Suprapubic skin (tissue), 3 donors: Measurements from ENCODE around the gene PRKCZ.

Experiments used
- EP300 ChIP-seq: sonication (generic); formaldehyde crosslinking; IDR thresholded peaks from one replicate; pipeline ENCODE4 v1.6.1; 2017; ENCODE audit warnings: antibody characterized with exemption
- POLR2A ChIP-seq, 2 donors: fragments of 450-650 bp; IDR thresholded peaks; one replicate each; pipeline ENCODE4 v1.6.1; 2017; ENCODE audit warnings: antibody characterized with exemption in 2 of 2, mild to moderate bottlenecking in 2 of 2, moderate library complexity in 2 of 2
- TF ChIP-seq, protein P1 (sequence below), 2 donors: fragments of 200-600 bp in 1 of 2; fragments of 450-650 bp in 1 of 2; sonication (generic) in 1 of 2; IDR thresholded peaks; one replicate each; pipeline ENCODE4 v1.5.1; 2016 to 2019; ENCODE audit warnings: antibody characterized with exemption in 2 of 2, mild to moderate bottlenecking in 1 of 2, moderate library complexity in 1 of 2

- TF ChIP-seq EP300 (no peak), POLR2A (IDR thresholded peaks at IDR 0.05) (no peak)
- TF ChIP-seq, protein P1, sequence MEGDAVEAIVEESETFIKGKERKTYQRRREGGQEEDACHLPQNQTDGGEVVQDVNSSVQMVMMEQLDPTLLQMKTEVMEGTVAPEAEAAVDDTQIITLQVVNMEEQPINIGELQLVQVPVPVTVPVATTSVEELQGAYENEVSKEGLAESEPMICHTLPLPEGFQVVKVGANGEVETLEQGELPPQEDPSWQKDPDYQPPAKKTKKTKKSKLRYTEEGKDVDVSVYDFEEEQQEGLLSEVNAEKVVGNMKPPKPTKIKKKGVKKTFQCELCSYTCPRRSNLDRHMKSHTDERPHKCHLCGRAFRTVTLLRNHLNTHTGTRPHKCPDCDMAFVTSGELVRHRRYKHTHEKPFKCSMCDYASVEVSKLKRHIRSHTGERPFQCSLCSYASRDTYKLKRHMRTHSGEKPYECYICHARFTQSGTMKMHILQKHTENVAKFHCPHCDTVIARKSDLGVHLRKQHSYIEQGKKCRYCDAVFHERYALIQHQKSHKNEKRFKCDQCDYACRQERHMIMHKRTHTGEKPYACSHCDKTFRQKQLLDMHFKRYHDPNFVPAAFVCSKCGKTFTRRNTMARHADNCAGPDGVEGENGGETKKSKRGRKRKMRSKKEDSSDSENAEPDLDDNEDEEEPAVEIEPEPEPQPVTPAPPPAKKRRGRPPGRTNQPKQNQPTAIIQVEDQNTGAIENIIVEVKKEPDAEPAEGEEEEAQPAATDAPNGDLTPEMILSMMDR (IDR thresholded peaks at IDR 0.05) = no peak
Measured at GRCh38 chr1:2229037-2229864, 179.0 kb downstream of the PRKCZ start.
